Measurements from ENCODE around the gene NPEPPS.
"Not testable (repeated sequence)": the region's sequence is repeated elsewhere in the genome, so short reads cannot be mapped to it uniquely, and the experiment has no call there.

DNA sequence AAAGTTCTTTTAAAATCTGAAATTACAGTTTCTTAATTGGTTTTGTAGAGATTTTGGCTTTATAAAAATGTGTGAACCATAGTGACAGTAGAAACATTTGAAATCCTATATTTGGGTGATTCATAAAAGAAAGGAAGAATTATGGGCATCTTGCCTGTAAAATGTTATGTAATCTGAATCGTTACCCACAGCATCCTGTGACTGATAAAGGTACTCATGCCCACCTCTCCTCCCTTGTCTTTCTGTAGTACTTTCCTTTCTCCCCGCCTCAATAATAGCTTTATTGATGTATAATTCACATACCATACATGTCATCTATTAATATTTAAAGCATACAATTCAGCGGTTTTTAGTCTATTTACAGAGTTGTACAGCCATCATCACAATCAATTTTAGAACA lies 36.4 kb downstream of the NPEPPS start:
- TF ChIP-seq, protein P1, sequence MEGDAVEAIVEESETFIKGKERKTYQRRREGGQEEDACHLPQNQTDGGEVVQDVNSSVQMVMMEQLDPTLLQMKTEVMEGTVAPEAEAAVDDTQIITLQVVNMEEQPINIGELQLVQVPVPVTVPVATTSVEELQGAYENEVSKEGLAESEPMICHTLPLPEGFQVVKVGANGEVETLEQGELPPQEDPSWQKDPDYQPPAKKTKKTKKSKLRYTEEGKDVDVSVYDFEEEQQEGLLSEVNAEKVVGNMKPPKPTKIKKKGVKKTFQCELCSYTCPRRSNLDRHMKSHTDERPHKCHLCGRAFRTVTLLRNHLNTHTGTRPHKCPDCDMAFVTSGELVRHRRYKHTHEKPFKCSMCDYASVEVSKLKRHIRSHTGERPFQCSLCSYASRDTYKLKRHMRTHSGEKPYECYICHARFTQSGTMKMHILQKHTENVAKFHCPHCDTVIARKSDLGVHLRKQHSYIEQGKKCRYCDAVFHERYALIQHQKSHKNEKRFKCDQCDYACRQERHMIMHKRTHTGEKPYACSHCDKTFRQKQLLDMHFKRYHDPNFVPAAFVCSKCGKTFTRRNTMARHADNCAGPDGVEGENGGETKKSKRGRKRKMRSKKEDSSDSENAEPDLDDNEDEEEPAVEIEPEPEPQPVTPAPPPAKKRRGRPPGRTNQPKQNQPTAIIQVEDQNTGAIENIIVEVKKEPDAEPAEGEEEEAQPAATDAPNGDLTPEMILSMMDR (IDR thresholded peaks at IDR 0.05), result not testable (repeated sequence)
- TF ChIP-seq GATA2 (CRISPR knock-in tag; IDR thresholded peaks at IDR 0.05); SIN3A (IDR thresholded peaks at IDR 0.05; ENCODE audit: borderline replicate concordance, low read depth, low read length); CHD2 (IDR thresholded peaks at IDR 0.05; ENCODE audit: low read length, partially characterized antibody); RFX5 (IDR thresholded peaks at IDR 0.05; ENCODE audit: low read length); FOXM1 (IDR thresholded peaks at IDR 0.05; ENCODE audit: low read depth): not testable (repeated sequence)

Measured in SK-N-SH (cell line).